ENCODE results near the gene KCNC1.

GRCh38 chr11:17736930-17737817 lies 2.6 kb downstream of the KCNC1 start:
- TF ChIP-seq CTCF (IDR thresholded peaks at IDR 0.05) (no peak), POLR2A (IDR thresholded peaks at IDR 0.05) (no peak)

Measured in tibial nerve (tissue), 3 donors.